HG02970 (cell line): ENCODE results near the gene TTBK1.

ENCODE experiments used
- ATAC-seq: cut with Tn5 transposase; IDR thresholded peaks from one replicate; pipeline ENCODE4 v1.9.1; 2021; ENCODE audit warnings: mild to moderate bottlenecking, moderate library complexity, moderate number of reproducible peaks; ENCODE audit not compliant: unreplicated experiment, low FRiP score

Gene TTBK1

DNA sequence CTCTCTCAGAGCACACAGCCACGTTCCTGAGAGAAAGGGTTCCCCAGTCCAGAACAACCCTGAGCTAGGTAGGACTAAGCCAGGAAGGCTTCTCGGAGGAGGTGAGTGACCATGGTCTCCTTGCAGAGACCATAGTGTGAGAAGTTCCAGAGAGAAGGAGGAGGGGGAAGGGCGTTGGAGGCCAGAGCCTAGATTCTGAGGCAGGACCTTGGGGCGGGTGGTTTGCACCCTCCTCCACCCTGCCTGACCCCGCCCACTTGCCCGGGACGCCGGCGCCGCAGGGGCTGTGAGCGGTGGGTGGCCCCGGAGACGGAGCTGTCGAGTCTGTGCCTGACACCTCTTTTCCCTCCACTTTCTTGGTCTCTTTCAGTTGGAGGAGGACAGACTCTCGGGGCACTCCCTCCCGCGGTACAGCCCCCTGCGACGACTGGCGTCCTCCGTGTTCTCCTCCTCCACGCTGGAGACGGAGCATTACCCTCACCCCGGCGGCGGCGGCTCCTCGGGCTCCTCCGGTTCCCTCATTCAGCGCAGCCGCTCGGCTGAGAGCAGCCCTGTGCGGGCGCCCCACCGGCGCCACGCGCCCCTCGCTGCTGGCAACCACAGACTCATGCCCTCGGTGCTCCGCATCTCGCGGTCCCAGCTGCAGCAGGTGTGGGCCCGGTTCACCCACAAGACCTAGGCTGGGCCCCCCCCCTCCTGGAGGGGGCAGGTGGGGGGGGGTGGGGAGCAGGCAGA, 26.2 kb downstream of the TTBK1 start:
- ATAC-seq = no peak

DNA sequence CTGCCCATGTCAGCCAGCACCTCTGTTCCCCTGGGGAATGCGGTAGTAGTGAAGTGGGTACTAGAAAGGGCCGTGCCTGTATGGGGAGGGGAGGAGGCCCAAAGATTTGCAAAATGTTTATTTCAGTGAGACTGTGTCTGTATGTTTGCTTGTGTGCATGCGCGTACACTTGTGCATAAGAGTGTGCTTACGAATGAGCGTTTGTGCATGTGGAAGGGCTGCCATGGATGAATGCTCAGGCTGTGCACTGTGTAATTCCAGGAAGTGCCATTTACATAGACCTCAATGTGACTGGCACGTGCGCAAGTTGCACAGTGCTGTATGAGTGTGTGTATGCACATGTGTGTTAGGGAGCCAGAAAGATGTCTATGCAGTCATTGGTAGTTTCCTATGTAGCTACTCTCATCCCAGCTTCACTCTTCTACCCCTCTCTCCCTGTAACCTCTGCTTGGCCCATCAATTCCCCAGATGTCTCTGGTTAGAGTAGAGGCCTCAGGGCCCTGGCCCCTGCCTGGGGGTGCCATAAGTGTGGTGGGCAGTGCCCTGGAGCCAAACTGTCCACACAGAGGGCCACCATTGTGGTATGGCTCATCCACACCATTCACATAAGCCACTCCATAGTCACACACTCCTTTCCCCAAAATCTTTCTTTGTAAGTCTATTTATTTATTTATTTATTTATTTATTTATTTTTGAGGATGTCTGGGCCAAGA, 28.0 kb downstream of the TTBK1 start:
- ATAC-seq = no peak

DNA sequence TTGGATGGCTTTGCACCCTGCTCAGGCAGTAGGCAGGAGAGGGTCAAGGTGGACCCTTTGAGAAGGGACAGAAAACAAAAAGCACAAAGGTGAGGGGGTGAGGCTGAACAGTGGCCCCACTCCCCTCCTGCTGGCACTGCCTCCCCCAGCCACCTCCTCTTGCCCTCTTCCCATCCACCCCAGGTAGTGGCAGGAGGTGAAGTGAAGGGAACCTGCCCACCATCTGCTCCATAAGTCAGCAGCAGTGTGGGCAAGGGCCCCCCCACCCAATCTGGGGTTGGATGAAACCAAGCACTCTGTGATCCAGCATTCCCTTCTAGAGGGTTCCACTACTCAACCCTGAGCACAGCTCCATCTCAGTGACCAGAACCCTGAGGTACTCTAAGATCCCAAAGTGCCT, 28.7 kb downstream of the TTBK1 start:
- no peak for ATAC-seq

DNA sequence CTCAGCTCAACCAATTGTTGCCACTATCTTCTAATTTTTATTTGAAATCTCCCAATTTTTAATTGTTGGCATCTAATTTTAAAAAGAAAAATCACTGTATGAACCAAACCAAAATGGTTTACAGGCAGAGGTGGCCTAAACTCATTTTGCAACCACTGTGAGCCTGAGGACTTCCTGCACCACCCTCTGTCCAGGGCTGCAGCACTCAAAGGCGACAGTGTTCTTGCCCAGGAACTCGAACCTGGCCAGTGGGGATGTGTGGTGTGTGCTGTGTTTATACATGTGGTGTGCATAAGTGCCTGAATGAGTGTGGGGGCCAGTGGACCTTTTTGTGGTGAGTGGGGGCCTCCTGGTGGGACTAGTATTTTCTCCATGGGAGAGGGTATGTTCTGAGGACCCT, 30.4 kb downstream of the TTBK1 start:
- ATAC-seq = no peak

DNA sequence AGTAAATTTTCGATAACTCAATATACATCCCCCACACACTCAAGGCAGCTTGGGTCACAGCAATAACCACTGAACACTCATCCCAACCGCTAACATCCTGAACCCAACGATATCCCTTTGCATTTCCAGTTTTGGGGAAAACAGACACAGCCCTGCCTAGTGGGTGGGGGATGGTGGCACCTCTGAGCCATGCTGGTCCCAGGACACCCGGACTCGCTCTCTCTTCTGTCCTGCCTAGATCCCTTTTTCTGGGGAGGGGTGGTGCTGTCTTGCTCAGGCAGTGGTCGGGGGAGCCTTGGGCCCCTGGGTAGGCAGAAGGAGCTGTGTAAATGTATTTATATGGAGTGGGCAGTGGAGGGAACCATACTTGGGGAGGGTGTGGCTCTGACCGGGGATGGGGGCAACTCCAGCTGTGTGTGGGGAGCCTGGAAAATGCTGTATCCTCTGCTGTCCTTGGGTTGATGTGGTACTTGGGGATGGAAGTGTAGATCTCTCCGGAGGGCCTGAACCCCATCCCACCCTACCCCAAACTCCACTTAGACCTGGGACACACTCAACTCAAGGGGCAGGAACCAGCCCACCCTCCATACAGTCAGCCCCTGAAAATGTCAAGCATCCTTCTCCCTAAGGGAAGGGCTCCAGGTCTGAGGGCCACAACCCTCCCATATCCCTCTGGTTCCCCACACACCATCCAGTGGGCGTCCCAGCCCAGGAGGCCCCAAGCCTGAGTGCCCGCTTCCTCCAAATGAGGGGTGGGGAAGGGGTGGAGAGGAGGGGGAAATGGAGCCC, 31.0 kb downstream of the TTBK1 start:
- no peak for ATAC-seq

DNA sequence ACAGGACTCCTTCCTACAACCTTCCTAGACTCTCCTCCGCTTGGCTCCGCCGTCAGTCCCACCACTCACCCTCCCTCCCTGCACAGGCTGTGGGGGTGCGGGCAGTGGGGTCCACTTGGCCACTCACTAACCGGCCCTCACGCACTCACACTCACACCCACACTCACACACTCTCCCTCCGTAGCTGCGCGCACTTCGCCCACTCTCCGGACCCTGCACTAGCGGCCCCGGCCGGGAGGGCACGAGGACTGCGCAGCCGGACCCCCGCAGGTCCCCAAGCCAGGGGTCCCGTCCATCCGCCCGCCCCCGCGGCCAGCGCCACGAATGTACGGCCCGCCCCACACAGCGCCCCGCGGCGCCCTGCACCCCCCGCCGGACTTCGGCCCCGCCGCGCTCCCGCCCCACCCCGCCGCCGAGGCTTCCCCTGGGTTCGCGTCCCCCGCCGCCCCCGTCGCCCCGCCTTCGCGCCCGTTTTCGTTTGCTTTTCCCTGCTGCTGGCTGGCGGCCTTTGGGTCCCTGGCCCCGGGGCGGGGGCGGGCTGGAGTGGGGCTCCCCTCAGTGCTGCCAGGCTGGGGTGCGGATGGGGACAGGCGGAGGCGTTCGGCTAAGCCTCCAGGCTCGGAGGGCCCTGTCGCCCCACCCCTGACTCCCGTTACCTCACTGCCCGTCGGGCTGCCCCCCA, 31.8 kb downstream of the TTBK1 start:
- no peak for ATAC-seq

DNA sequence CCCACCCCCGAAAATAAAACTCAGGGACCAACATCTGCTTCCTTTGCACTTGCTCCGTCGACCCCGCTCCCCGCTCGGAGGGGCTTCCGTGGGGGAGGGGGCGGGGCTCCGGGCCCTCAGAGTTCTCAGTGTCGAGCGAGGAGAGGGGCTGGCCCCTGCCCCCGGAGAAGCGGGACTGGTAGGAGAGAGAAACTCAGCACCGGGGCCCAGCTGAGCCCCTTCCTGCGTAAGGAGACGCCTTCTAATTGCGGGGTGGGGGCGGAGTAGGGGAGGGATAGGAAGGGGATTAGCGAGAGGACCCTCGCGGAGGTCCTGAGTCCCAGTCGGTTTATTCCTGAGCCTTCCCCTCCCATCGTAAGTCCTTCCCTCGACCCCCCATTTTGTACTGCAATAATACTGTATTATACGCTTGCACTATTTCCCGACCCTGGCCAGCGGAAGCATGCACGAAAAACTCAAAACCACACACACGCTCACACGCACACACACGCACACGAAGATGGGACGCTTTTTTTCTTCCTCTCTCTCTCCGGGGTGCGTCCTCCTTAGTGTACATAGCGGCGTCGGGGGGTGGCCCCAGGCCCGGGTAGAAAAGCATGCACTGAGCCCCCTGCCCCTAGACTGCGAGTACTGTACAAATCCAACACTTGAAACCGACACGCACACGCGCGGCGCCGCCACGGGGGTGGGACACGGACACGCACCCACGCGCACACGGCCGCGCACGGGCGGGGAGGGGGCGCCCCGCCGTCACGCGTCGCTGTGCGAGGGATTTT, 32.7 kb downstream of the TTBK1 start:
- no peak for ATAC-seq

DNA sequence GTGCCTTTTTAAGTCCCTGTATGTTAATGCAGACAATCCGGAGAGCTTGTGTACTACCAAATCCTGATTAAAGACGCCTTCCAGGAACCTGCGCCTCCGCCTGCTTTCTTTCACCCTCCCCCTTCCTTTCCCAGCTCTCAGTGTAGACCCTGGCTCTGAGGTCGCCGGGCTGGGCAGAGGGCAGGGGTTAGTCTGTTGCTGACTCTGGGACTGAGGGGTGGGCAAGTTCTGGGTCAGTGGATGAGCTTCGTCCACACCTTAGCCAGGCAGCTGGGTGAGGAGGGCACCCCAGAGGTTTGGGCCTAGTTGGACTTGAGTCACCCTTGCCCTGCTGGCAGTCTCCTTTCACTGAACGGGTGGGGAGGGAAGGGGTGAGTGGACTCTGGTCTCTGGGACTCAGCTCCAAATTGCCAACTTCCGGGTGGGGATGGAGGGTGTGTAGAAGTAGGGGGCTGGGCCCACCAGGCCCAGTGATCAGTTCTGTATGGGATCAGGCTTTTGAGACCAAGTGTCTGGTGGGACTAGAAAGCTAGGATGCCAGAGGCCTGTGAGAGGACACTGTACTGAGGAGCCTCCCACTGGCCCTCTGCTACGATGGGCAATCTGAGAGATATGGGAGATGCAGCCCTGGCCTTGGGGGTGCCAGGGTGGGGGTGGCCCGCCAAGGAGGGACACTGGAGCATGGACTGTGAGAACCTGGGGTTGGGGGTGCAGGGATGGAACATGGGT, 33.5 kb downstream of the TTBK1 start:
- ATAC-seq = no peak

DNA sequence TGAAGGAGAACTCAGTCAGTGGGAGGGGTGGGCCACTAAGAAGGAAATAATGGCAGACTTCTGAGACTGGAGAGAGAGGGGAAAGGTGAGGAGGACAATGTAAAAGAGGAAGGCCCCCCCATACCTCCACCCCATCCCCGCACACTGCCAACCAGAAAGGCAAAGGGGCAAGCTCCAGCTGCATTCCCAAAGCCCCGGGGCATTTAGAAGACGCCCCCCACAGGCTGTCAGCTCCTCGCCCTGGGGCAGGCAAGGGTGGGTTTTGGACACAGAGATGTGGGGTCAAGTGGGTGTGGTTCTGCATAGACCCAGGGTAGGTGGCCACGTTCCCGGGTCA, 34.0 kb downstream of the TTBK1 start:
- no peak for ATAC-seq

DNA sequence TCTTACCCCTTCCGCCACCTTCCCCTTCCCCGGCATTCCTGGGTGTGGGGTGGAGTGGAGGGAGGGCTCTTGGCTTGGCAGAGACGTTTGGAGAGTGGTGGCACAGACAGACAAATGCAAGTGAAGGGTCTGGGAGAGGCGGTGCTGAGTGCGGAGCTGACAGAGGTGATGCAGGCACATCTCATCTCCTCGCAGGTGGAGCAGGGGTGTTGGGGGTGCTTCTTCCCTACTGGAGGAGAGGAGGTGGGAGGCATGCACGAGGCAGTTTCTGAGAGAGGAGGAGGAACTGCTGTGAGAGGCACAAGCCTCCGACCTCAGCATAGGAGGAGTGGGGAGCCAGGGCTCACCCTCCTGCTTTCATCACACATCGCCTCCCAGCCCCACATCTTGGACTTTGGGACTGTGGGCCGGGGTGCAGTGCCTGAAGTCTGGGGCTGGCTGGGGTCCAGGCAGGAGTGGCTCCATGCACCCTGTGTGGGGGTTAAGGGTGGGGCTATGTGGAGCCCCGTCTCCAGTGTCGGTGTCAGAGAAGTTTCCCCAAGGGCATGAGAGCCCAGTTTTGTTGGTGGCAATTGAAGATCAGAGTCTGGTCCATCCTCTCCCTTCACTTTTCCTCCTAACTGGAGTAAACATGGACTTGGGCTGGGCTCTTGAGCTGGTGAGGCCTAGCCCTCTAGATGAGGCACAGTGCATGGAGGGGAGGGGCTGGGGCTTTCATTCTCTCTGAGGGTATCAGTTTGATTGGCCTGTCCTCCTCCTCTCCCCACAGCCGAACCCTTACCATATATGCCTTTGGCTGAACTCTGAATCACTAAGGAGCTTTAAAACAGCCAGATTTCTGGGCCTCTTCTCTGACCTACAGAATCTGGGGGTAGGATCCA, 34.6 kb downstream of the TTBK1 start:
- no peak for ATAC-seq

DNA sequence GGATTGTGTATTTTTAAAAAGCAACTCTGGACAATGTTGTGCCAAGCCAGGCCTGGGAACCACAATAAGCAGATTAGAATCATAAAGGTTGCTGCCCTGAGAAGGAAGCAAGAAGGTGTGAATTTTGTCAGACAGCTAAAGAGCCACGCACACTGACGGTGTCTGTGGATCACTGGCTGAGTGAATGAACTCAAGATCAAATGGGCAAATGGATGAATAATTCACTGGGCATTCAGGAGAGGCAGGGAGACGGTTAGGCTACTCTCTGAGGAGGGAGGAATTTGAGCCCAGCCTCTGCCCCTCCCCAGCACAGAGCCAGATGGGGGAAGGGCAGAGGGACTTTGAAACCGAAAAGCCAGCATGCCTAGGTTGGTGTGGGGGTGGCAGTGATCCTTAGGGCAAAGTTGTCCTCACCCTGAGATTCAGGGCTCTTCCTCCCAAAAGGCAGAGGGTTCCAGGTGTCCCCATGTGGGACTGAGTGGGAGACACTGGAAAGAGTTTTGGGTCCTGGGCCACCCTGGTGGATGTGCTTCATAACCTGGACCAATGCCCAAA, 35.3 kb downstream of the TTBK1 start:
- ATAC-seq = no peak

DNA sequence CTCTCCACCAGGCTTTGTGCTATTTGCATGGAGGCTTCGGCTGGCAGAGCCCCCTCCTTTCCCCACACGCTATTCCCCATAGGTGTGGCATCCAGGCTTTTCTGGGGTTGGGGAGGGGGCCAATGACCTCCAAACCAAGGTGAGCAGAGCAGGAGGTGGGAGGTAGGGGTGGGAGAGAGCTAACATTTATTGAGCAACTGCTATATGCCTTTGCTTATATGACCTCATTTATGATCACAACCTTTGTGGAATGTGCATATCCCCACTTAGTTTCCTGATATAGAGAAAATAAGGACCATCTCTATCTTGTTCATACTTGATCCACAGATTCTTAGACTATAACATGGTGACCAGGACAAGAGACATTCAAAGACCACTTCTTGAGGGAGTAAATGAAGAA, 37.0 kb downstream of the TTBK1 start:
- ATAC-seq = no peak

DNA sequence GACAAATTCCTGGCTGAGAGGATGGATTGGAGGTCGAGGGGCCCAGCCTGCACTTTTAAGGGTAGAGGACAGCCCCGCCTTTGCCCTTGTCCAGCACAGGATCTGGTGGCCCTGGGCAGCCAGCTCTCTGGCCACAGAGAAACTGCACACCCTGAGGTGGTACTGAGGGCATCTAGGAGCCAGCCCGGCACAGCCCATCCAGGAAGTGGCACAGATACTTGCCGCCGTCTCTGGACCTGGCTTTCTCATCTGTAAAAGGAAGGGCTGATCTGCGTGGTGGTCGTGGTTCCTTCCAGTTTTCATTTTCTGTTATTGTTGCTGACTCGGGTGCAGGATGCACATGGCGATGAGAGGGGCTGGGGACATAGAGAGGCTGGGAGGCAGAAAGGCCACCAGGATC, 38.8 kb downstream of the TTBK1 start:
- no peak for ATAC-seq

DNA sequence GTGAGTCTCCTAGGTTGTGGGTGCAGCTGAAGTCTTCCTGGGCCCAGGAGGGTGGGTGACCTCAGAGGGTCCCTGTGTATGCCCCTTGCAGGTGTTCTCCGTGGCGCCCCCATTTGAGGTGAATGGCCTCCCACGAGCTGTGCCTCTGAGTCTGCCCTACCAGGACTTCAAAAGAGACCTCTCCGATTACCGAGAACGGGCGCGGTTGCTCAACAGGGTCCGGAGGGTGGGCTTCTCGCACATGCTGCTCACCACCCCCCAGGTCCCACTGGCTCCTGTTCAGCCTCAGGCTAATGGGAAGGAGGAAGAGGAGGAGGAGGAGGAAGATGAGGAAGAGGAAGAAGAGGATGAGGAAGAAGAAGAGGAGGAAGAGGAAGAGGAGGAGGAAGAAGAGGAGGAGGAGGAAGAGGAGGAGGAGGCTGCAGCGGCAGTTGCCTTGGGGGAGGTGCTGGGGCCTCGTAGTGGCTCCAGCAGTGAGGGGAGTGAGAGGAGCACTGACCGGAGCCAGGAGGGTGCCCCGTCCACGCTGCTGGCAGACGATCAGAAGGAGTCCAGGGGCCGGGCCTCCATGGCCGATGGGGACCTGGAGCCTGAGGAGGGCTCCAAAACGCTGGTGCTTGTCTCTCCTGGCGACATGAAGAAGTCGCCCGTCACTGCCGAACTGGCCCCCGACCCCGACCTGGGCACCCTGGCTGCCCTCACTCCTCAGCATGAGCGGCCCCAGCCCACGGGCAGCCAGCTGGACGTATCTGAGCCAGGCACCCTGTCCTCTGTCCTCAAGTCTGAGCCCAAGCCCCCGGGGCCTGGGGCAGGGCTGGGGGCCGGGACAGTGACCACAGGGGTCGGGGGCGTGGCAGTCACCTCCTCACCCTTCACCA, 39.6 kb downstream of the TTBK1 start:
- ATAC-seq = no peak

DNA sequence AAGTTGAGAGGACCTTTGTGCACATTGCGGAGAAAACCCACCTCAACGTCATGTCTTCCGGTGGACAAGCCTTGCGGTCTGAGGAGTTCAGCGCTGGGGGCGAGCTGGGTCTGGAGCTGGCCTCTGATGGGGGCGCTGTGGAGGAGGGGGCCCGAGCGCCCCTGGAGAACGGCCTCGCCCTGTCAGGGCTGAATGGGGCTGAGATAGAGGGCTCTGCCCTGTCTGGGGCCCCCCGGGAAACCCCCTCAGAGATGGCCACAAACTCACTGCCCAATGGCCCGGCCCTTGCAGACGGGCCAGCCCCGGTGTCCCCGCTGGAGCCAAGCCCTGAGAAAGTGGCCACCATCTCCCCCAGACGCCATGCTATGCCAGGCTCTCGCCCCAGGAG, 40.2 kb downstream of the TTBK1 start:
- ATAC-seq = no peak

DNA sequence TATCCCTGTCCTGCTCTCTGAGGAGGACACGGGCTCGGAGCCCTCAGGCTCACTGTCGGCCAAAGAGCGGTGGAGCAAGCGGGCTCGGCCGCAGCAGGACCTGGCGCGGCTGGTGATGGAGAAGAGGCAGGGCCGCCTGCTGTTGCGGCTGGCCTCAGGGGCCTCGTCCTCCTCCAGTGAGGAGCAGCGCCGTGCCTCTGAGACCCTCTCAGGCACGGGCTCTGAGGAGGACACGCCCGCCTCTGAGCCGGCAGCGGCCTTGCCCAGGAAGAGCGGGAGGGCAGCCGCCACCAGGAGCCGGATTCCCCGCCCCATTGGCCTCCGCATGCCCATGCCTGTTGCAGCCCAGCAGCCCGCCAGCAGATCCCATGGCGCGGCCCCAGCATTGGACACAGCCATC, 40.6 kb downstream of the TTBK1 start:
- ATAC-seq = no peak

DNA sequence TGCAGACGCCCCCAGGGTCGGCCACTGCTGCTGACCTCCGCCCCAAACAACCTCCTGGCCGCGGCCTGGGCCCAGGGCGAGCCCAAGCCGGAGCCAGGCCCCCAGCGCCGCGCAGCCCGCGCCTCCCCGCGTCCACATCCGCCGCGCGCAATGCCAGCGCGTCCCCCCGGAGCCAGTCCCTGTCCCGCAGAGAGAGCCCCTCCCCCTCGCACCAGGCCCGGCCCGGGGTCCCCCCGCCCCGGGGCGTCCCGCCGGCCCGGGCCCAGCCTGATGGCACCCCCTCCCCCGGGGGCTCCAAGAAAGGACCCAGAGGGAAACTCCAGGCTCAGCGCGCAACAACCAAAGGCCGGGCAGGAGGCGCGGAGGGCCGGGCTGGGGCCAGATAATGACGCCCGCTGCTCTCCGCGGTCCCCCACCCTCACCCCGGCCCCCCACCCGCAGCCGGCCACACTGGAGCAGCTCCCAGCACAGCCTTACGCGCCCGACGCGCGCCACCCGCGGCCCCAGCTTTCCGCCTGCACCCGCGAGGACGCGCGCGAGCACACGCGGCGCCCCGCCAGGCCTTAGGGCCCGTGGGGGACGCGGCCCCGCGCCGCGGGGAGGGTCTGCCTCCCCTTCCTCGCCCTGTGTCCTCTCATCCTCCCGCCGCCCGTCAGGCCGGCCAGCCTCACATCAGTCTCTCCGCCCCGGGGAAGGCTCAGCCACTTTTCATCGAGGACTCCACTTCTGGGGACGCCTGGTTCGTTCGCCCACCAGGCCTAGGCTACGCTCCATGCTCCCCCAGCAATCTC, 41.9 kb downstream of the TTBK1 start:
- no peak for ATAC-seq
